Cardiac muscle cell (in vitro differentiated cells and primary cell): Measurements from ENCODE around the gene PEAK3. TPM values are rescaled to one million over a fixed set of nuclear protein-coding genes. Genes with fewer than 3 reads are reported as not detected.

Source experiments
- DNase-seq, 2 donors: peaks; one replicate each; pipeline versions ENCODE4 v3.0.0 to v3.0.0-alpha.2; 2010 to 2017; ENCODE audit warnings: low read depth in 1 of 2, low spot score in 1 of 2
- H3K27ac ChIP-seq: fragments of 200-600 bp; sonication (generic); 2 replicates; pipeline ENCODE4 v1.5.1; 2016
- H3K27me3 ChIP-seq: fragments of 200-600 bp; sonication (generic); 2 replicates; pipeline ENCODE4 v1.6.0; 2016; ENCODE audit warnings: control low read depth
- H3K36me3 ChIP-seq: fragments of 200-600 bp; sonication (generic); 2 replicates; pipeline ENCODE4 v1.5.1; 2016; ENCODE audit warnings: control low read depth
- H3K4me1 ChIP-seq: fragments of 200-600 bp; sonication (generic); 2 replicates; pipeline ENCODE4 v1.8.1; 2017; ENCODE audit warnings: low read depth, mild to moderate bottlenecking, mixed run types
- H3K4me3 ChIP-seq: fragments of 200-600 bp; sonication (generic); 2 replicates; pipeline ENCODE4 v1.5.1; 2016; ENCODE audit warnings: mild to moderate bottlenecking
- H3K9me3 ChIP-seq: fragments of 200-600 bp; sonication (generic); 2 replicates; pipeline ENCODE4 v1.5.1; 2017; ENCODE audit warnings: low read depth, mild to moderate bottlenecking, control low read depth
- polyA plus RNA-seq: library from polyadenylated mRNA; unstranded; fragments of >200 nt; fragmentation: Nextera tagmentation; extraction: Ambion mirVana; gene quantifications from 2 replicates; pipeline ENCODE4 v1.2.1, GENCODE V29; 2016
- total RNA-seq: library from RNA; depleted of rRNA; stranded (reverse); fragments of >200 nt; gene quantifications from 2 replicates; pipeline ENCODE4 v1.2.3, GENCODE V29; 2016
- TF ChIP-seq, protein P1 (sequence below): IDR thresholded peaks from 2 replicates; pipeline ENCODE4 v1.5.1; 2012; ENCODE audit warnings: low read depth, mild to moderate bottlenecking, low read length

Gene PEAK3
- total and polyA plus RNA-seq, 2 experiments from 2014 or later = 0.06 to 0.48 TPM

DNA sequence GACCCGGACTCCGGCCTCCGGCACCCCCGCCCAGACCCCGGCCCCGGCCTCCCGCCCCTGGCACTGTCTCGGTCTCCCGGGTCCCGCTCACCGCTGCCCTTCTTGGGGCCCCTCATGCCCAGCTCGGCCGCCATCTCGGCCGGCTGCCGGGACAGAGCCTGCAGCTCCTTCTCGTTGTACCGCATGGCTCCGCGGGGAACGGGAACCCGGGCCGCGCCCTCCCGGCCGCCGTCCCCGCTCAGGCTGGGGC lies 46.0 kb downstream of the PEAK3 start:
- peak overlapping the region; percentile 88 for H3K4me3 ChIP-seq
- DNase-seq = no peak
- peaks cover 3% of the 10 kb centered on the region for H3K36me3 ChIP-seq
- H3K27me3 ChIP-seq = no peaks in the 10 kb centered on the region
- no peaks in the 10 kb centered on the region for H3K9me3 ChIP-seq
- H3K27ac ChIP-seq = peak overlapping the region; percentile 92
- peaks cover 29% of the 10 kb centered on the region for H3K4me1 ChIP-seq
- TF ChIP-seq, protein P1, sequence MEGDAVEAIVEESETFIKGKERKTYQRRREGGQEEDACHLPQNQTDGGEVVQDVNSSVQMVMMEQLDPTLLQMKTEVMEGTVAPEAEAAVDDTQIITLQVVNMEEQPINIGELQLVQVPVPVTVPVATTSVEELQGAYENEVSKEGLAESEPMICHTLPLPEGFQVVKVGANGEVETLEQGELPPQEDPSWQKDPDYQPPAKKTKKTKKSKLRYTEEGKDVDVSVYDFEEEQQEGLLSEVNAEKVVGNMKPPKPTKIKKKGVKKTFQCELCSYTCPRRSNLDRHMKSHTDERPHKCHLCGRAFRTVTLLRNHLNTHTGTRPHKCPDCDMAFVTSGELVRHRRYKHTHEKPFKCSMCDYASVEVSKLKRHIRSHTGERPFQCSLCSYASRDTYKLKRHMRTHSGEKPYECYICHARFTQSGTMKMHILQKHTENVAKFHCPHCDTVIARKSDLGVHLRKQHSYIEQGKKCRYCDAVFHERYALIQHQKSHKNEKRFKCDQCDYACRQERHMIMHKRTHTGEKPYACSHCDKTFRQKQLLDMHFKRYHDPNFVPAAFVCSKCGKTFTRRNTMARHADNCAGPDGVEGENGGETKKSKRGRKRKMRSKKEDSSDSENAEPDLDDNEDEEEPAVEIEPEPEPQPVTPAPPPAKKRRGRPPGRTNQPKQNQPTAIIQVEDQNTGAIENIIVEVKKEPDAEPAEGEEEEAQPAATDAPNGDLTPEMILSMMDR = no peak

DNA sequence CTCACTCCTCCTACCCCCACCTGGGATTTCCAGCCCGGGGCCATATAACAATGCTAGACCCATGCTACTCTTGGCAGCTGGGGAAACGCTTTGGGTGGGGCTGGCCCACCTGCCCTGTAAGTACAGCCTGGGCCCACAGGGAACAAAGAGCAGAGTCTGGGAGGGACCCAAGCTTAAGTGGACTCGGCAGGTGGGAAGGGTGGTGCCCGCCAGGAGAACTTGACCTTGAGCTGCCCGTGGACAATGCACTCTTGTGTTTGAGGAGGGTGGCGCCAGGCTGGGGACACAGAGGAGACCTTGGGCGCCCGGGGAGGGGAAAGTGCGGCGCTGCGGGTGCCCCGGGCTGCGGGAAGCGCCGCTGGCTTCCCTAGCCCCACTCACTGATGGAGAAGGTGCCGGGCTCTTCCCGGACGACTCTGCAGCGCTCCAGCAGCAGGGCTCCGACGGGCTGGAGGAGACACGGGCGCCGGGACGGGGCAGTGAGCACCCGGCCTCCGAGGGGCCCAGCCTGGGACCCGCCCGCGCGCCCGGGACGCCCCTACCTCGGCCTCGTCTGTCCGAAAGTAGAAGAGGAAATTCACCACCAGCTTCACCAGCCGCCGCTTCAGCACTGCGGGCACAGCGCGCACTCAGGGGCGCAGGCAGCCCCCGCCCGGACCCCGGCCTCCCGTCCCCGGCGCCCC lies 46.5 kb downstream of the PEAK3 start:
- TF ChIP-seq, protein P1 = no peak
- peaks cover 3% of the 10 kb centered on the region for H3K36me3 ChIP-seq

DNA sequence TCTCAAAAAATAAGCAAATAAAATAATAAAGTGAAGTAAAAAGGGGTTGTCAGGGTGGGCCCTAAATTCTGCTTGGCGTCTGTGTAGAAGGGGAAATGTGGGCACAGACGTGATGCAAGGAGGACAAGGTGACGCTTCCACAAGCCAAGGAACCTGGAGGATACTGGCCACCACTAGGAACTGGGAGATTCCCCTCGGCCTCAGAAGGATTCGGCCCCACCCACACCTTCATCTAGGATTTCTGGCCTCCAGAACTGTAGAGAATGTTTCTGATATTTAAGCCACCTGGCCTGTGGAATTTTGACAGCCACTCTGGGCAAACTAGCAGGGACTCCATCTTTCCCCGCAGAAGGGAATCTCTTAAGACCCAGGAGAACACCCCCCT lies 47.0 kb downstream of the PEAK3 start:
- no peaks in the 10 kb centered on the region for H3K27me3 ChIP-seq
- TF ChIP-seq, protein P1 = no peak
- H3K27ac ChIP-seq = peak overlapping the region; percentile 92
- H3K4me3 ChIP-seq = peak overlapping the region; percentile 88
- H3K4me1 ChIP-seq = peaks cover 25% of the 10 kb centered on the region
- no peak for DNase-seq
- no peaks in the 10 kb centered on the region for H3K9me3 ChIP-seq
- peaks cover 7% of the 10 kb centered on the region for H3K36me3 ChIP-seq

More for the DNA sequence above, 46.5 kb downstream of the PEAK3 start:
- DNase-seq = peak in 1 of 2 donors; percentile 58
- H3K4me1 ChIP-seq = peaks cover 29% of the 10 kb centered on the region
- peak overlapping the region; percentile 92 for H3K27ac ChIP-seq
- no peaks in the 10 kb centered on the region for H3K9me3 ChIP-seq
- no peaks in the 10 kb centered on the region for H3K27me3 ChIP-seq
- peak overlapping the region; percentile 88 for H3K4me3 ChIP-seq

DNA sequence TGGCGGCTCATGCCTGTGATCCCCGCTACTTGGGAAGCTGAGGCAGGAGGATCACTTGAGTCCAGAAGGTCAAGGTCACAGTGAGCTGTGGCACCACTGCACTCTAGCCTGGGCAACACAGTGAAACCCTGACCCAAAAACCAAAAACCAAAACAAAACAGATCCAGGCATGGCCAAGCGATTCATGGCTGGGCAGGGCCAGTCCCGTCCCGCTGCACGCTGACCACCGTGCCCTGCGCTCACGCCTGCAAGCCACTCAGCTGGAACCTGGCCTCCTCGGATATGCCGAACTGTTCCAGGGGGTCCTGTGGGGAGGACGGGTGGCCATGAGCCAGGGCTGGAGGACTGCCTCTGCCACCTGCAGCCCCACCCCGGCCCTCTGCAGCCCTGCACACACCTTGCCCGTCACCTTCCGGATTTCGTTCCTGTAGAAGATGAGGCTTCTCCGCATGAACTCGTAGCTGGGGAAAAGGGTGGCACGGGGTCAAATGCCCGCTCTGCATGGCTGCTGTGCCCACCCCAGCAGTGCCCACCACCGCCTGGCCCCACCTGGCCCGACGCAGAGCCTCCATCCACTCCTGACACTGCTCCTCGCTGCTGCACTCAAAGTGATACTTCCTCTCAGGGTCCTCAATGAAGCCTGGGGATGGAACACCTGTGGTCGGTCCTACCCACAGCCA lies 48.2 kb downstream of the PEAK3 start:
- DNase-seq = no peak
- Histone ChIP-seq H3K36me3 (peaks cover 16% of the 10 kb centered on the region), H3K27ac (no peak overlapping the region), H3K27me3 (no peaks in the 10 kb centered on the region), H3K9me3 (no peaks in the 10 kb centered on the region), H3K4me3 (no peak overlapping the region), H3K4me1 (peaks cover 12% of the 10 kb centered on the region)
- TF ChIP-seq, protein P1 = no peak

DNA sequence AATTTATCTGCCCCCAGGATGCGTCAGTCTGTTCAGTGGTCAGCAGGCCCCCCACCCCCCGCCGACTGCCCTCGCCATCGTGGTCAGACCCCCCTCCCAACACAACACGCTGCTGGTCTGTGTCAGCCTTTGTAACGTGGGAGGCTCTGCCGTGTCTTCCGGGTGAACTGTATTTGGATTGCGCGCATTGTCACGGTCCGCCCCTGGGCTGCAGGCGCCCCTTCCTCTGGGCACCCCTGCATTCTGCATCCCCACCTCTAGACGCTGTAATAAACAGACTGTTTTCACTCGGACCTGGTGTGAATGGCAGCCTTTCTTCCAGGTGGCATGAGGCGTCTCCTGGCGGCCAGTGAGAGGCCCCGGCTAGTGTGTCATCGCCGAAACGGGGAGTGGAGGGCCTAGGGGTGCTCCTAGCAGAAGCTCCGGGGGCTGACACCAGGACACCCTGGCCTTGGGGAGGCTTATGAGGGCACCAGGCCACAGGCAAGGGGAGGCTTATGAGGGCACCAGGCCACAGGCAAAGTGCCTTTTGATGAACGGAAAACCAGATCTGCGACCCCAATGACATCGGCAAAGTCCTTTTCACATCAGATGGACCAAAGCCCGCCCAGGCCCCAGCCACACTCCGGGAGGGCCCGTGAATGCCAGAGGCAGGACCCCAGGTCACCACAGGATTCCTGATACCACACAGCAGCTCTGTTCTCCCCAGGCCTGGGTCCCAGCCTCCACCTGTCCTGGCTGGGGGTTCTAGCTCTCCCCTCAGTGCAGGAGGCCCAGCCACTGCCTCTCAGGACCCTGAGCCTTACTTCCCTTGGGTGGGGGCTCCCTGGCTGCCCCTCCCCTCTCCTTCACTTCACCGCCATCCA lies 49.5 kb downstream of the PEAK3 start:
- Histone ChIP-seq H3K27me3 (no peaks in the 10 kb centered on the region), H3K4me3 (no peak overlapping the region), H3K36me3 (peaks cover 24% of the 10 kb centered on the region), H3K27ac (peak overlapping the region; percentile 59), H3K4me1 (peaks cover 6% of the 10 kb centered on the region), H3K9me3 (no peaks in the 10 kb centered on the region)
- DNase-seq = no peak
- TF ChIP-seq, protein P1 = no peak
